Retinal pigment epithelial cell (primary cell): Measurements from ENCODE around the gene THNSL1.

Experiments
- DNase-seq: peaks from one replicate; pipeline ENCODE4 v3.0.0-alpha.2; 2010; ENCODE audit warnings: low read depth
- H3K4me3 ChIP-seq: 2 replicates; pipeline ENCODE4 v1.5.1; 2011; ENCODE audit warnings: mild to moderate bottlenecking, low read length, control low read depth, moderate library complexity
- CTCF ChIP-seq: conservative IDR thresholded peaks from 2 replicates; pipeline ENCODE4 v1.5.1; 2011; ENCODE audit warnings: low read depth, low read length, control low read depth, inconsistent platforms

Gene THNSL1

GRCh38 chr10:25024528-25024927 is 8.1 kb downstream of the THNSL1 start:
- H3K4me3 ChIP-seq, result no peak overlapping the region
- no peak for DNase-seq
- TF ChIP-seq CTCF, result no peak

GRCh38 chr10:25026463-25026862 is 10.1 kb downstream of the THNSL1 start:
- DNase-seq, result no peak
- TF ChIP-seq CTCF, result no peak
- H3K4me3 ChIP-seq, result no peak overlapping the region

GRCh38 chr10:25028711-25029110 is 12.3 kb downstream of the THNSL1 start:
- H3K4me3 ChIP-seq, result no peak overlapping the region
- TF ChIP-seq CTCF, result no peak
- DNase-seq, result no peak

- no peak overlapping the region for H3K4me3 ChIP-seq
- no peak for TF ChIP-seq CTCF
- DNase-seq, result no peak
These were observed 13.1 kb downstream of the THNSL1 start for GRCh38 chr10:25029519-25029918.

GRCh38 chr10:25036381-25036780 is 20.0 kb downstream of the THNSL1 start:
- no peak for TF ChIP-seq CTCF
- no peak overlapping the region for H3K4me3 ChIP-seq
- DNase-seq, result no peak

GRCh38 chr10:25038325-25038724 is 21.9 kb downstream of the THNSL1 start:
- no peak overlapping the region for H3K4me3 ChIP-seq
- no peak for TF ChIP-seq CTCF
- no peak for DNase-seq

- no peak overlapping the region for H3K4me3 ChIP-seq
- TF ChIP-seq CTCF, result no peak
- no peak for DNase-seq
These were observed 23.1 kb downstream of the THNSL1 start for GRCh38 chr10:25039531-25039930.
